Epithelial cell of prostate (primary cell): Measurements from ENCODE around the gene DENND1B.

Experiments used
- DNase-seq: peaks from one replicate; pipeline ENCODE4 v3.0.0-alpha.2; 2011; ENCODE audit warnings: low read depth, low spot score
- H3K27ac ChIP-seq: fragments of 450-650 bp; 2 replicates; pipeline ENCODE4 v1.5.1; 2017; ENCODE audit warnings: mild to moderate bottlenecking

The DENND1B gene

DNA sequence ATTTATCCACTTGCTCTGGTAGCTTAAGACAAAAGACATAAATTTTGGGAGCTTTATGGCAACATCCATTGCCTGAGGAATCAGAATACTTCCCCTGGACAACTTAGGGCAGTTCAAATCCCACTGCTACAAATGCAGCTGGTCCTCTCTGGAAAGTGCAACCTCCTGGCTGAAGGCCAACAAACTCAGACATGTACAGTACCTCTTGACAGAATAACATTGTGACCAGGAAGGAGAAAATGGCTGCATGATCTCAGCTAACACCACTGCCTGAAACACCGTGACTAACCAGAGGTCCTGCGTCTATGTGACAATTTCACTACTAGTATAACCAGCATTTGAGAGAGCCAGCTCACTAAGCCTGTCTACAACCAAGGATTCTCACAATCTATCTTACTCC lies 288.3 kb downstream of the DENND1B start:
- H3K27ac ChIP-seq: no peak overlapping the region
- no peak for DNase-seq

DNA sequence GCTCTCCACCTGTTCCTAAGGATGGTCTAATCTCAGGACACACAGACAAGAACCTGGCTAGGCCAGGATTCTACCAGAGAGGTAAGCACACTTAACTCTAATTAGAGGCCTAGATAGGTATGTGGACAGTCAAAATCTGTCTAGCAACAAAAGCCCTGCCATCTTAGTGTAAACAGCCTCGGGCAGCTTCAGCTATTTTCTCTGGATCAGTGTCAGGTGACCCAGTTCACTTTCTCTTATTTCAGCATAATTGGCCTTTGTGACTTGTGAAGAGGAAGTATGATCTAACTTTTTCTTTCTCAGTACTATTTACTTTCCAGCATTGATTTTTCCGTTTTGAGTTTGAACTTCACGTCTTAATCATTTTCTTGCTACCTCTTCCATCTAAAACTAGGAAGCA lies 289.5 kb downstream of the DENND1B start:
- no peak overlapping the region for H3K27ac ChIP-seq
- DNase-seq: no peak

DNA sequence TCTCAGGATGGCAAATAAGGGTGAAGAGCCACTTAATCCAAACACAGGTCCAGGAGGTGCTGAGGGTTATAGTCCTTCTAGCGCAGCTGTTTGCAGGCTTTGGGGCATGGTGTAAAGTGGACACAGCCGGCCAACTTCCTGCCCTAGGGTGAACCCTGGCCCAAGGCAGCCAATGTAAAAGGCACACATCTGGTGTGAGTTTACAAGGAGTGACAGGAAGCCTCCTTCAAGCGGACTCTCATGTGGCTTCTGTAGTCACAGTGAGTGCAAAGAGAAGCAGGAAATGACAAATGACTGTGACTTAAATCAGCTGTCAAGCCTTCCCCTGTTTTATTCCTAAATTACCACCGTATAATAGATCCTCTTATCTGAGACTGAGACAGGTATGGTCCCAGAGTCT lies 294.2 kb downstream of the DENND1B start:
- H3K27ac ChIP-seq: no peak overlapping the region
- no peak for DNase-seq

DNA sequence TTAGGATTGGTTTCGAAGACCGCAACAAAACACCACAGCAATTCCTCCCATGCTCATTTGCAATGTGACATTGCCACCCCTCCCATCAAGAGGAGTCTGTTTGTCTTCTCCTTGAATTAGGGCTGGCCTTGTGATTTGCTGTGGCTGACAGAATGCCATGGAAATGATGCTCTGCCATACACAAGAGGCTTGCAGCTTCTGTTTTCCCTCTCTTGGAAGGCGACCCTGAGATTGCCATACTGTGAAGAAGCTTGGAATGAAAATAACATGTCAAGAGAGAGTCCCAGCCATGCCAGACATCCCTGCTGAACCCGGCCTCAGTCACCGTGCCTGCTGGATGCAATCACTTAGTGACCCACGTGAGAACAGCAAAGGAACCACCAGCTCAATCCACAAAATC lies 294.8 kb downstream of the DENND1B start:
- no peak for DNase-seq

DNA sequence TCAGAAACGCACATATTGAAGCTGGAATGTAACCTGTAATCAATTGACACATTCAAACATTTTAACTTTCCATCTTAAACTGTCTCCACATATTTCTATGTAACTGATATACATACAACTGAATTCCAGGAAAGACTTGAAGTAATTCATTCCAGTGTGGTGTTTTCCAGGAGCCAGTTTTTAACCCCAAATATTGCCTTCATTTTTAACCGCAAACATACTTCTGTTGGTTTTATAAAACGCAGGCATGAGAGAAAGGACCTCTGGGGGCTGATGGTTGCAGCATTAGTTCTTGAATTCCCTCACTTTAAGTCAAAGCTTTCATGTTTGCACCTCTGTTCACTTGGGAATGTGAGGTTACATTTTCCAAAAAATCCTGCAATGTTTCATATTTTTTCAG lies 303.1 kb downstream of the DENND1B start:
- DNase-seq: no peak
- H3K27ac ChIP-seq: no peak overlapping the region

More for the DNA sequence above, 294.8 kb downstream of the DENND1B start:
- H3K27ac ChIP-seq: no peak overlapping the region

DNA sequence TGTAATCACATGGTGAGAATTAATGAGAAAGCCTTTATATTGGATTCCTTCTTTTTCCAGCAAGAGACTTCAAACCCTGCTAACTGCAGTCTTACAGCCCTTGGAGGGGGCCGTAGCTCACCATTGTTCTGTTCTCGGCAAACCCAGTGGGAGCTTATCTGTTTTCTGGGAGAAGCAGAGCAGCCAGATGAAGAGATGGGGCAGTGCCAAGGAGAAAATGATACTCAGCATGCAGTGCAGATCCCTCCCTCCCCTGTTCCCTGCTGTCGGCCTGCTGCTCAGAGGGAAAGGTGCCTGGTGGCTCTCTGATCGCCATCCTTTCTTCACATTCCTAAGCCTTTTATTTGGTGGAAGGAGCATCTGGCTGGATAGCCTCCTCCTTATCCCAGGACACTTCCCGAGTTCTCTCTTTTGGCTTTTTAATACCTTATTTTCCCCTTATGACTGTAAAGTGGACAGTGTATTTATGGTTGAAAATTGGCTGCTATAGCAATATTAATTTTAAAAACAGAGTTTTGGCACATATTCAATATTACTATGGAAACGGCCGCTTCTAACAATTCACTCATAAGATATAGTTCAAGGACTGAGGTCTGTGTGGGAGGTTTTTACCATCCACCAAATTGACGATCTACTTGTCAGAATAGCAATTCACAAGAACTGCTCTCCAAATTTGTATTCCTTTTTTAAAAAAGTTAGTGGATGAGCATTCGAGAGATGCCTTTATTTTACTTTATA lies 303.9 kb downstream of the DENND1B start:
- no peak for DNase-seq
- no peak overlapping the region for H3K27ac ChIP-seq

DNA sequence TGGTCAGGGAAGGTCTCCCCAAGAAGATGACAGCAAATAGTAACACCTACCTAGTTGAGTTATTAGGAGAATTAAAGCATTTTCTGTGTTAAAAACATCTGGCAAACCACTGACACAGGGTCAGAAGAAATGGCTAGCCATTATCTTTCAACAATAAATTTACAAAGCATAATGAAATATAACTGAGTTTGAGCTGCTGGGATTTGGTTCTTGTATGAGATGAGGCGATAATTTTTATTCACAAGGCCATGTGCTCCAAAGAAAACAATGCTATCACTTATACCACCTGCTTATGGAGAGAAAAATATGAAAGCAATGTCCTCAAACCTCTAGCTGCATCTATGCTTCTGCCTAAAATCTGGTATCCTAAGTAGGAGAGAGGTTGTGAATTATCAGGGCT lies 304.9 kb downstream of the DENND1B start:
- no peak overlapping the region for H3K27ac ChIP-seq
- no peak for DNase-seq

DNA sequence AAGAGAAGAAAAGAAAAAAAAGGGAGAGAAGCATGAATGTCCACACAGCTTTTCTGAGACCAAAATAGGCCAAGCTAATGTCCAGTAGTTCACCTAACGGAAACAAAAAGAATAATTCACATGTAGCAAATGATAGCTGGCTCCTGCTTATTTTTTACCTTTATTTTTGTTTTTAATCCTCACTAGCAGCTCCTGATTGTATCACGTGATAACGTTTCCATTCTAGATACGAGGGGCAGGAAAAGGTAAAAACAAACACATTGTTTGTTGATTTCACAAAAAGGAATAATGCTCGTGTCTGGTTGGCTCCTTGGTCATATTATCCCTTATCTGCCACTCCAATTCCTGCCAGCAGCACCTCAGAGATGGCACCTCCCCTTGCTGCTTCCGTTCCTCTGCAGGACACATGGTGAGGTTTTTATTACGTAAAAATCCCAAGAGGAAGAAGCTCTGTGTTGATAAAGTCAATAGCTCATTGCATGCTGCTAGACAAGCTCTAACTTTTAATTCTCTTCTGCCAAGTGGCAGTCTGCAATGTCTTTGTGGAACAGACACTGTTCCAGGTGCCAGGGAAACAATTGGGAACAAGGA lies 305.6 kb downstream of the DENND1B start:
- DNase-seq: no peak
- no peak overlapping the region for H3K27ac ChIP-seq

DNA sequence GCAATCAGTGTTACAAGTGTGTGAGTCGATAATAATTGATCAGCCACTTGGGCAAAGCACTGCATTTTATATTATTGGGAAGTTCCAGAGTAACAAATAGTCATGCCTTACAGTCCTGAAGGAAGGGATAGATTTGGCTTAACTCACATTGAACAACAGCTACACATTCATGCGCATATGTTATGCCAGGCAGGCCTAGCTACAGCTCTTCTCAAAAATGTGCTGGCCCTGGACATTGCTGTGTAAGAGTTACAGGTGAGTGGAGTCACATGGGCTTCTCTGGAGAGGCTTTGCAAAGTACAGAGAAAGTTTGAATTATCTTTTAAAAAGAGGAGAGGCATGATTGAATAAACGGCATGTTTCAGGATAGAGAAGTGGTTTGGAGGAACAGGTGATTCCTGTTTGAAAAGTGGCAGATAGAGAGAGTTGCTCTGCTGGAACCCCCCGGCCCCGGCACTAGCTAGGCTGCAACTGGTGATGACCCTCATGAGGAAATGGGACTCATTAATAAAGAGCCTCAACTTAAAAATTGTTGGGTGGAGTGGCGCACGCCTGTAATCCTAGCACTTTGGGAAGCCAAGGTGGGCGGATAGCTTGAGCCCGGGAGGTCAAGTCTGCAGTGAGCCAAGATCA lies 306.6 kb downstream of the DENND1B start:
- no peak for DNase-seq
- H3K27ac ChIP-seq: no peak overlapping the region

DNA sequence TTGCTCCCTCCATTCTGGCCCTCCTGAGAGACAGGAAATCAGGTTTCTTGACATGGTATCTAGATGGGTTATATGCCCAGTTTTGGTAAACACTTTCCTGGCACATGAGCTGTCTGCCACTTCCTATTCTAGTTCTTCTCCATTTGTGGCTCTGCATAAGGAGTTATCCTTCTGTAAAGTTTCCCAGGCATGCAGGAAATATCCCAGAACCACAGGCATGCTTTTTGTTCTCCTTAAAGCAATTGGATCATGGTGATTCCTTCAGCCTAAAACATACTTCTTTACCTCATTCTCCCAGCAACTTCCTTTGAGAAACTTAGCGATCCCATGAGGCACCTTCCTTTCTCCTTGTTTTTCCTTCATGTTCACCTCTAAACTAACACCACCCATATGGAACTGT lies 307.4 kb downstream of the DENND1B start:
- DNase-seq: no peak

DNA sequence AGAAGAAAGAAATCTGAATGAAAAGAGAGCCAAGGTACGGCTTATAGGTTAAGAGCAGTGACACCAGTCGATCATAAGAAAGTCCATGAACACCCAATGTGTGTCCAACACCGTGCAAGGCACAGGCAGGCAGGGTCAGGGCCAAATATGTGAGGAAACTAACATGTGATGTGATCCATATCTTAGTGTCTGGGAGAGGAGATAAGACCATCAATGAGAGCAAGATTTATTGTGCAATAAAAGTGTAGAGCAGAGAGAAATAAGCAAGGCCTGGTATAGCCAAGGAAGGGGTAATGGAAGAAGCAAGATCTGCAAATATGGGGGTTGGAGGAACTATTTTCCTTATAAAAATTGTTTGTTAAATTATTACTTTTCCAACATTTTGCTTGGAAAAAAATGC lies 308.5 kb downstream of the DENND1B start:
- no peak overlapping the region for H3K27ac ChIP-seq
- no peak for DNase-seq

More for the DNA sequence above, 307.4 kb downstream of the DENND1B start:
- H3K27ac ChIP-seq: no peak overlapping the region

DNA sequence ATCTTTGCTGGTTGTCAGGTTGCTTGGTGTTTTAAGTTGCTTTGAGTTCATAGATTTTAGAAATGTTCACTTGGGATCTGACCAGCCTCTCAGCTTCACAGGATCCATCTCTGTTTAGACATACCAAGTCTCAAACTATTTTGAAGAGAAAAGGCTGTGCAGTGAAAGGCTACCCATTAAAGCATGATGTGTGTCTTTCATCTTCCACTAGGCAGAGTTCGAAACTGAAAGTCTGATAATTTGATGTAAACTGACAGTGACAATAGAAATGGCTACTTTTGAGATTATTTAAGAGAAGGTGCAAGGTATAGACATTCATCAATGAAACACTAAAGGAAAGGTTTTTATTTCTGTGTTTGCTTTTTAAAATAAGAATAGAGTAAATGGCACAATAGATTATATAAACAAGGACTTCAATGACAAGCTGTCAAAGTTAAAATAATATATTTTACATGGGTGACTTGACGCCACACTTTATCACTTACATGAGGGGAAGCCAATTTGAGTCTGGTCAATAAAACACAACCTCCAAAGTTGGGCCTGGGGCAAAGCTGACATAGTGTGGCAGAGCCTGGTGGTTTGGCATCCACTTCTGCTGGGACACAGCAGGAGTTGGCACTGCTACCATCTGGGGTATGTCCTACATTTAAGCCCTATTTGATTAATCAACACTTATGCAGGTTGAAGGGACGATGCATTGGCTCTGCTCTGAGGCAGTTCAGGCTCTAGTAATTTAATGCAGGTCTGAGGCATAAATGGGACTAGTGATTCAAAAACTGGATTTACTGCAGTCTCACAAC lies 309.6 kb downstream of the DENND1B start:
- H3K27ac ChIP-seq: no peak overlapping the region
- no peak for DNase-seq

DNA sequence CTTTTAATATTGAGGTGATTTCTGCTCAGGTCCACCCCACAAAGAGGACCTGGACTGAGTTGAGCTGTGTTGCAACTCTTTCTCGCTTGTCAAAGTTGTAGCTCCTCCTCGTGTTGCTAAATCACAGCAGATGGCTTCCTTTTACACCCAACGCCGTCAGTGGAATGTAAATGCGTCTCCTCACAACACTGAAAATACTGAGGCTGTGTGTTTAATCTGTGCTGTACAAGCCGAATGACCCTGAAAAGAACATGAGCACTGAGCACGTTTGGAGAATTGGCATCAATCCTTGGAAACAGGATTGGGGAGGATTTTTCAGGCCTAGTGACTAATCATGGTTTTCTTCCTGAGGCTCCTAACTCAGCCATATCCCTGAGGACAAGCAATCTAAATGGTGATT lies 311.2 kb downstream of the DENND1B start:
- peak overlapping the region; percentile 17 for H3K27ac ChIP-seq

DNA sequence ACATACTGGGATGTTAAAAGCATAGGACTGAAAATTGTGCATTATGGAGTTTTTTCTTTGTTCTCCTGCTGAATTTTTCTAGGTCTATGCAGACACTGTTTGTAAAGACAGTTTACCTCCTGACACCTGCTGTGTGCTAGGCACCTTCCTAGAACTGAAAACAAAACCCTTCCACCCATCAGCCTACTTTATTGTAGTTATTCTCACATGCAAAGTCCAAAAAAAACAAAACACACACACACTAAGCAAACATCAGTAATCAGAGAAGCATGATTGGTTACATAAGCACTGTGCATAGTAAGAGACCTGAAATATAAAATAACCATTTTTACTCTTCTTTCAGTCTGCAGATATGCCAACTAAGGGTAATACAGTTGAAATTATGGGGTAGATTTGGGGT lies 312.1 kb downstream of the DENND1B start:
- DNase-seq: no peak
- H3K27ac ChIP-seq: no peak overlapping the region

More for the DNA sequence above, 311.2 kb downstream of the DENND1B start:
- DNase-seq: no peak

DNA sequence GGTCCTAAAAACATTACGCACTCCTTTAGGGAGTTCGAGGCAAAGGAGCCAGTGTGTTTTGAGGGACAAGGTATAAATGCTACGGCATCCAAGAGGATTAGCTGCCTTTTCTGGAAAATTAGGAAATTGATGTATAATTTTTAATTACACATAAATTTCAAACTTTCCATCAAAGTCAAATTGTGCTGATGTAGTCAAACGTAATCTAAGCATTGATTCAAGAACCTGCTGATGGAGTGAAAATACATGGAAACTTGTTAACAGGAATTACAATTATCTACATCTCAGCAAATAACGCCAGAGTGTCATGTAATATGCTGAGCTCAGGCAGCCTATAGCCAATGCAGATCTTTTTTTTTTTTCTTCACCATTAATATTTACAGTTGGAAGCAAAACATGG lies 312.7 kb downstream of the DENND1B start:
- DNase-seq: no peak
- no peak overlapping the region for H3K27ac ChIP-seq
